H9 (cell line): ENCODE measurements around the gene PTGES2. TPM values are rescaled to one million over a fixed set of nuclear protein-coding genes. Genes with fewer than 3 reads are reported as not detected.

Experiments
- DNase-seq: peaks from one replicate; pipeline ENCODE4 v3.0.0-alpha.2; 2017
- H2AFZ ChIP-seq: one replicate; pipeline ENCODE4 v1.6.1; 2013; ENCODE audit warnings: mild to moderate bottlenecking, low read length, control low read depth, moderate library complexity
- H2AK5ac ChIP-seq: 2 replicates; pipeline ENCODE4 v1.6.1; 2013; ENCODE audit warnings: low read length, control low read depth, mixed read lengths; ENCODE audit not compliant: insufficient read length
- H2BK120ac ChIP-seq: one replicate; pipeline ENCODE4 v1.6.1; 2013; ENCODE audit warnings: low read depth, mild to moderate bottlenecking, low read length, control low read depth, inconsistent platforms; ENCODE audit not compliant: poor library complexity, severe bottlenecking
- H2BK12ac ChIP-seq: 2 replicates; pipeline ENCODE4 v1.6.1; 2013; ENCODE audit warnings: low read length, control low read depth, mixed read lengths, low read depth; ENCODE audit not compliant: insufficient read length
- H2BK15ac ChIP-seq: 2 replicates; pipeline ENCODE4 v1.6.1; 2013; ENCODE audit warnings: low read depth, low read length, control low read depth
- H2BK20ac ChIP-seq: one replicate; pipeline ENCODE4 v1.6.1; 2013; ENCODE audit warnings: low read depth, mild to moderate bottlenecking, low read length, control low read depth, inconsistent platforms; ENCODE audit not compliant: poor library complexity, severe bottlenecking
- H2BK5ac ChIP-seq: 2 replicates; pipeline ENCODE4 v1.6.1; 2013; ENCODE audit warnings: low read length, control low read depth, mixed read lengths; ENCODE audit not compliant: insufficient read length
- H3K14ac ChIP-seq: 2 replicates; pipeline ENCODE4 v1.6.1; 2013; ENCODE audit warnings: low read length, control low read depth; ENCODE audit not compliant: insufficient read depth
- H3K18ac ChIP-seq: 2 replicates; pipeline ENCODE4 v1.6.1; 2013; ENCODE audit warnings: low read depth, mild to moderate bottlenecking, mixed read lengths, low read length, control low read depth; ENCODE audit not compliant: insufficient read length
- H3K23ac ChIP-seq: 2 replicates; pipeline ENCODE4 v1.6.1; 2013; ENCODE audit warnings: low read length, control low read depth, mixed read lengths, low read depth; ENCODE audit not compliant: insufficient read length
- H3K23me2 ChIP-seq: 2 replicates; pipeline ENCODE4 v1.6.1; 2013; ENCODE audit warnings: low read depth, mild to moderate bottlenecking, mixed read lengths, low read length, control low read depth; ENCODE audit not compliant: insufficient read length, poor library complexity, severe bottlenecking
- H3K27ac ChIP-seq: 2 replicates; pipeline ENCODE4 v1.5.1; 2013; ENCODE audit warnings: low read length, control low read depth, mixed read lengths, low read depth; ENCODE audit not compliant: insufficient read length
- H3K27me3 ChIP-seq: 2 replicates; pipeline ENCODE4 v1.6.1; 2013; ENCODE audit warnings: low read length, control low read depth, inconsistent platforms; ENCODE audit not compliant: insufficient read depth
- H3K4ac ChIP-seq: 2 replicates; pipeline ENCODE4 v1.6.1; 2013; ENCODE audit warnings: low read depth, mild to moderate bottlenecking, control low read depth, inconsistent platforms, low read length, moderate library complexity
- H3K4me1 ChIP-seq: 2 replicates; pipeline ENCODE4 v1.6.1; 2013; ENCODE audit warnings: low read length, control low read depth, inconsistent platforms; ENCODE audit not compliant: insufficient read depth
- H3K4me2 ChIP-seq: 2 replicates; pipeline ENCODE4 v1.6.1; 2013; ENCODE audit warnings: low read length, control low read depth, mixed read lengths; ENCODE audit not compliant: insufficient read length, insufficient read depth
- H3K56ac ChIP-seq: 2 replicates; pipeline ENCODE4 v1.6.1; 2013; ENCODE audit warnings: low read depth, mild to moderate bottlenecking, mixed read lengths, low read length, control low read depth; ENCODE audit not compliant: insufficient read length
- H3K79me1 ChIP-seq: 2 replicates; pipeline ENCODE4 v1.6.1; 2013; ENCODE audit warnings: low read depth, mild to moderate bottlenecking, moderate library complexity, low read length, control low read depth, inconsistent platforms; ENCODE audit not compliant: insufficient read depth, poor library complexity, severe bottlenecking
- H3K79me2 ChIP-seq: 2 replicates; pipeline ENCODE4 v1.6.1; 2013; ENCODE audit warnings: low read length, control low read depth, inconsistent platforms; ENCODE audit not compliant: insufficient read depth
- H3K9ac ChIP-seq: 2 replicates; pipeline ENCODE4 v1.6.1; 2013; ENCODE audit warnings: low read length, control low read depth, mixed read lengths; ENCODE audit not compliant: insufficient read length; ENCODE audit errors: extremely low read depth
- H3K9me3 ChIP-seq: one replicate; pipeline ENCODE4 v1.6.1; 2013; ENCODE audit warnings: low read depth, low read length, inconsistent platforms; ENCODE audit not compliant: control insufficient read depth
- H3T11ph ChIP-seq: one replicate; pipeline ENCODE4 v1.6.1; 2013; ENCODE audit warnings: mild to moderate bottlenecking, low read length, control low read depth, inconsistent platforms
- H4K20me1 ChIP-seq: one replicate; pipeline ENCODE4 v1.6.1; 2013; ENCODE audit not compliant: control insufficient read depth, insufficient read length, insufficient read depth
- H4K5ac ChIP-seq: 2 replicates; pipeline ENCODE4 v1.6.1; 2013; ENCODE audit warnings: low read depth, mild to moderate bottlenecking, mixed read lengths, low read length, control low read depth; ENCODE audit not compliant: insufficient read length
- H4K8ac ChIP-seq: replicated peaks from 2 replicates; pipeline ENCODE4 v1.6.1; 2013; ENCODE audit warnings: low read length, control low read depth, mixed read lengths, low read depth; ENCODE audit not compliant: insufficient read length
- H4K91ac ChIP-seq: 2 replicates; pipeline ENCODE4 v1.6.1; 2013; ENCODE audit warnings: low read depth, mild to moderate bottlenecking, moderate library complexity, mixed read lengths, low read length, control low read depth; ENCODE audit not compliant: insufficient read length
- H3K27ac Mint-ChIP-seq, 3 experiments: 2 replicates in 2 of 3; 3 replicates in 1 of 3; pipeline ENCODE4 v1.8.0; 2020 to 2021; ENCODE audit warnings: mixed read lengths in 3 of 3, mild to moderate bottlenecking in 1 of 3, moderate library complexity in 1 of 3
- H3K27me3 Mint-ChIP-seq: 2 replicates; pipeline ENCODE4 v1.8.0; 2021; ENCODE audit warnings: low read depth, mild to moderate bottlenecking, moderate library complexity, mixed read lengths
- H3K36me3 Mint-ChIP-seq, 3 experiments: 2 replicates in 2 of 3; 3 replicates in 1 of 3; pipeline ENCODE4 v1.8.0; 2020 to 2021; ENCODE audit warnings: low read depth in 3 of 3, mixed read lengths in 3 of 3; ENCODE audit not compliant: insufficient read depth in 1 of 3
- H3K4me1 Mint-ChIP-seq, 2 experiments: 2 replicates each; pipeline ENCODE4 v1.8.0; 2020; ENCODE audit warnings: mixed read lengths in 2 of 2
- H3K4me3 Mint-ChIP-seq, 2 experiments: 2 replicates in 1 of 2; 3 replicates in 1 of 2; pipeline ENCODE4 v1.8.0; 2020 to 2021; ENCODE audit warnings: mild to moderate bottlenecking in 2 of 2, mixed read lengths in 2 of 2, moderate library complexity in 1 of 2
- H3K9me3 Mint-ChIP-seq, 2 experiments: 2 replicates in 1 of 2; 3 replicates in 1 of 2; pipeline ENCODE4 v1.8.0; 2020; ENCODE audit warnings: mild to moderate bottlenecking in 2 of 2, mixed read lengths in 2 of 2, moderate library complexity in 1 of 2
- CTCF ChIP-seq: fragments of 200-600 bp; sonication (generic); conservative IDR thresholded peaks from 3 replicates; pipeline ENCODE4 v1.8.0; 2021; ENCODE audit warnings: antibody characterized with exemption, mild to moderate bottlenecking
- WGBS: extraction: QIAGEN DNeasy Blood & Tissue Kit; methylation state at CpG from one replicate; pipeline ENCODE4 v1.1.7; 2013; ENCODE audit warnings: missing lambda C conversion rate, low lambda C conversion rate, mixed read lengths; ENCODE audit not compliant: insufficient read length; ENCODE audit errors: extremely low coverage; 5-methylcytosine and 5-hydroxymethylcytosine counted together
- total RNA-seq: library from RNA; stranded (reverse); gene quantifications from 2 replicates; pipeline ENCODE4 v1.2.1, GENCODE V29; 2021

PTGES2 gene
- total RNA-seq, 1 experiment from 2014 or later: 63.9 TPM

- peaks cover 17 to 47% (median 32%) of the 10 kb centered on the region in 3 experiments for H3K36me3 Mint-ChIP-seq
- H3K79me2 ChIP-seq: no peaks in the 10 kb centered on the region
- H2AFZ ChIP-seq: no peak overlapping the region
- no peaks in the 10 kb centered on the region for H3K9me3 Mint-ChIP-seq
- no peak overlapping the region for H2AK5ac ChIP-seq
- no peak overlapping the region for H3K4ac ChIP-seq
- no peak for DNase-seq
- no peaks in the 10 kb centered on the region for H4K20me1 ChIP-seq
- H3K79me1 ChIP-seq: no peaks in the 10 kb centered on the region
- H3K4me1 ChIP-seq: no peaks in the 10 kb centered on the region
- H2BK20ac ChIP-seq: no peak overlapping the region
- peaks cover 11 to 12% of the 10 kb centered on the region in 2 experiments for H3K4me1 Mint-ChIP-seq
- no peak overlapping the region for H3K18ac ChIP-seq
- no peak overlapping the region for H3K27ac ChIP-seq
- H3K14ac ChIP-seq: no peak overlapping the region
- no peak overlapping the region for H3K23ac ChIP-seq
- no peaks in the 10 kb centered on the region for H3K9me3 ChIP-seq
- no peak overlapping the region for H2BK5ac ChIP-seq
- TF ChIP-seq CTCF: no peak
- no peak overlapping the region for H2BK15ac ChIP-seq
- no peak overlapping the region for H4K8ac ChIP-seq
- H3K56ac ChIP-seq: no peak overlapping the region
- no peaks in the 10 kb centered on the region for H3K23me2 ChIP-seq
- H3K9ac ChIP-seq: no peak overlapping the region
- no CpG with 5 or more reads among the region's 20 CpGs for WGBS
- no peak overlapping the region for H3K27ac Mint-ChIP-seq
- H4K91ac ChIP-seq: no peak overlapping the region
- no peak overlapping the region for H3K4me2 ChIP-seq
- no peak overlapping the region for H4K5ac ChIP-seq
- H2BK120ac ChIP-seq: no peak overlapping the region
- no peak overlapping the region for H2BK12ac ChIP-seq
- no peak overlapping the region for H3K4me3 Mint-ChIP-seq
- H3T11ph ChIP-seq: no peak overlapping the region
- H3K27me3 ChIP-seq: no peaks in the 10 kb centered on the region
- no peaks in the 10 kb centered on the region for H3K27me3 Mint-ChIP-seq
Measured at GRCh38 chr9:128120061-128120740, 7.3 kb downstream of the PTGES2 start.
